HPDE6-E6E7 (cell line): Measurements from ENCODE around the gene PSME3.
A peak's percentile ranks its signal among the peaks of the same experiment; 100 is the strongest.

ENCODE experiments used
- DNase-seq: peaks from one replicate; pipeline ENCODE4 v3.0.0; 2011; ENCODE audit warnings: missing footprints; ENCODE audit errors: extremely low spot score

The PSME3 gene

GRCh38 chr17:42817866-42818265 is 15.3 kb upstream of the PSME3 start:
- no peak for DNase-seq

GRCh38 chr17:42818379-42818778 is 14.8 kb upstream of the PSME3 start:
- no peak for DNase-seq

DNA sequence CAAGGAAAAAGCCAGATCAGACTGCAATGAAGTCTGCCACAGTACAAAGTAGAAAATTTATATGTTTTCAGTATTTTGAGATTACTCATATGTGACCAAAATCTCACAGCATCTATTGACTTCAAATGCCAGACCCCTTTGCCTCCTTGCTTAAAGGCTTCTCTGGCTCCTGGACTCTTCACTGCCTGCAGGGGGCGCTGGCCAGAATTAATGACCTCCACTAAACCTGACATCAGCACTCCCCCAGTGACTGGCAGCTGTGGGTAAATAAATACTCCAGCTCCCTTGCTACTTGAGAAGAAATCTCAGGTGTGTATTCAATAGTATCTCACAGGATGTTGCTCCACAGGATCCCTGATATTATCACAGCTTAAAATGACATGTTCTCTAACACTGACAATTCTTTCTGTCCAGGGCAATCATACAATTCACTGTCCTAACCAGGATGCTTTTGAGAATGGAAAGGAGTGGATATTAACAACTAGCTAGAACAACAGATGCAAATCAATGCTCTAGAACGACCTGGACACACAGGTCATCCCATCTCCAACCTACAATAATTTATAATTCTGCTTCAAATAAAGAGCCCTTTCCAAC is 13.2 kb upstream of the PSME3 start:
- no peak for DNase-seq

DNA sequence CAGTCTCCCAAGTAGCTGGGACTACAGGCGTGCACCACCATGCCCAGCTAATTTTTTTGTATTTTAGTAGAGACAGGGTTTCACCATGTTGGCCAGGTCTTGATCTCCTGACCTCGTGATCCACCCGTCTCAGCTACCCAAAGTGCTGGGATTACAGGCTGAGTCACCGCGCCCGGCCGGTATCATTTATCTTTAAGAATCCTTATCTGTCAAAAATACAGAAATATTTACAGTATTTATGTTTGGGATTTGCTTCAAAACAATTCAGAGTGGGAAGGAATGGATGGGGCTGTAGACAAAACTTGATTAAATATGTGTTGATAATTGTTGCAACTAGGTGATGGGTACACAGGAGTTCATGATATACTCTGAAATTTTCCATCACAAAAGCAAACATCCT is 12.0 kb upstream of the PSME3 start:
- no peak for DNase-seq

GRCh38 chr17:42827472-42827871 is 5.7 kb upstream of the PSME3 start:
- no peak for DNase-seq

- DNase-seq, result no peak
Measured at GRCh38 chr17:42830971-42831370, 2.2 kb upstream of the PSME3 start.

GRCh38 chr17:42832213-42832933 is 824 bp upstream of the PSME3 start:
- no peak for DNase-seq

DNA sequence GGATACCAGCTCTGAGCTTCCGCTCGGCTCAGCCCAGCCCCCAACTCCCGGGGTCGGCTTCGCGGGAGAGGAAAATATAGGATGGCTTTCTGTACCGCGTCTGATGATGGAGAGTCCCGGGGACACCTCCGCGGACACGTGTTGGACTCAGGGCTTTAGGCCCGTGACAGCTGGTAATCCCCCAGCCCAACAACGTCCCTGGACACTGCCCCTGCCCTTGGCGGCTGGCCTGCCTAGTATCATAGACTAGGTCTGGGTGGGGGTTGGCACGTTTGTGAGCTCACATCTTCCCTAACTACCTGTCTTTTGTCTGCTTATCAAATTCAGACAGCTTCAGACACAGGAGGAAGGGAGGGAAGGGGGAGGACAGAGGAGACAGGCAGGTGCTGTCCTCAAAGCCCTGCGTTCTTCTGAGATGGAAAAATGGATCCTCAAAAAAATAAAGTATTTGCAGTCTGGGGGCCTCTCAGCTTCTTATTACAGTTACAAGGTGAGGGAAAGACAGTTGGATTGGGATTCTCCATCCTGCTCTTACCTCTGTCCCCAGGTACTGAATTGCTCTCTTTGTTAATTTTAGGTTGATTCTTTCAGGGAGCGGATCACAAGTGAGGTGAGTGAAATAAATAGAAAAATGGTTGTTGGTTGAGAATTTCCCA is 698 bp downstream of the PSME3 start:
- DNase-seq, result no peak

GRCh38 chr17:42835732-42836131 is 2.5 kb downstream of the PSME3 start:
- DNase-seq, result no peak

- DNase-seq, result no peak
Measured at GRCh38 chr17:42841975-42842685, 8.9 kb downstream of the PSME3 start.

- DNase-seq, result peak; percentile 74
Measured at GRCh38 chr17:42843358-42843934, 10.2 kb downstream of the PSME3 start.

- DNase-seq, result no peak
Measured at GRCh38 chr17:42844271-42844670, 11.1 kb downstream of the PSME3 start, which contains the start of gene AOC2. TSS of gene AOC2 (plus strand) at chr17:42844580. CDS start at chr17:42844627, 47 bp downstream.

DNA sequence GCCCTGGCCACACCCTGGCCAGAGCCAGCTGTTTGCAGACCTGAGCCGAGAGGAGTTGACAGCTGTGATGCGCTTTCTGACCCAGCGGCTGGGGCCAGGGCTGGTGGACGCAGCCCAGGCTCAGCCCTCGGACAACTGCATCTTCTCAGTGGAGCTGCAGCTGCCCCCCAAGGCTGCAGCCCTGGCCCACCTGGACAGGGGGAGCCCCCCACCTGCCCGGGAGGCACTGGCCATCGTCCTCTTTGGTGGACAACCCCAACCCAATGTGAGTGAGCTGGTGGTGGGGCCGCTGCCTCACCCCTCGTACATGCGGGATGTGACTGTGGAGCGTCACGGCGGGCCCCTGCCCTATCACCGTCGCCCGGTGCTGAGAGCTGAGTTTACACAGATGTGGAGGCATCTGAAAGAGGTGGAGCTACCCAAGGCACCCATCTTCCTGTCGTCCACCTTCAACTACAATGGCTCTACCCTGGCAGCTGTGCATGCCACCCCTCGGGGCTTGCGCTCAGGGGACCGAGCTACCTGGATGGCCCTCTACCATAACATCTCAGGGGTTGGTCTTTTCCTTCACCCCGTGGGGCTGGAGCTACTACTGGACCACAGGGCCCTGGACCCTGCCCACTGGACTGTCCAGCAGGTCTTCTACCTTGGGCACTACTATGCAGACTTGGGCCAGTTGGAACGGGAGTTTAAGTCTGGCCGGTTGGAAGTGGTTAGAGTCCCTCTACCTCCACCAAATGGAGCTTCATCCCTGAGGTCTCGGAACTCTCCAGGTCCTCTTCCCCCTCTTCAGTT is 11.8 kb downstream of the PSME3 start:
- DNase-seq, result no peak

DNA sequence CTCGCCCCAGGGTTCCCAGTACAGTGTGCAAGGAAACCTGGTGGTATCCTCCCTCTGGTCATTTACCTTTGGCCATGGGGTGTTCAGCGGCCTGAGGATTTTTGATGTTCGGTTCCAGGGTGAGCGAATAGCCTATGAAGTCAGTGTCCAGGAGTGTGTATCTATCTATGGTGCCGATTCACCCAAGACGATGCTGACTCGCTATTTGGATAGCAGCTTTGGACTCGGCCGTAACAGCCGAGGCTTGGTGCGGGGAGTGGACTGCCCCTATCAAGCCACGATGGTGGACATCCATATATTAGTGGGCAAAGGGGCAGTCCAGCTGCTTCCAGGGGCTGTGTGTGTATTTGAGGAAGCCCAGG is 12.3 kb downstream of the PSME3 start:
- no peak for DNase-seq

DNA sequence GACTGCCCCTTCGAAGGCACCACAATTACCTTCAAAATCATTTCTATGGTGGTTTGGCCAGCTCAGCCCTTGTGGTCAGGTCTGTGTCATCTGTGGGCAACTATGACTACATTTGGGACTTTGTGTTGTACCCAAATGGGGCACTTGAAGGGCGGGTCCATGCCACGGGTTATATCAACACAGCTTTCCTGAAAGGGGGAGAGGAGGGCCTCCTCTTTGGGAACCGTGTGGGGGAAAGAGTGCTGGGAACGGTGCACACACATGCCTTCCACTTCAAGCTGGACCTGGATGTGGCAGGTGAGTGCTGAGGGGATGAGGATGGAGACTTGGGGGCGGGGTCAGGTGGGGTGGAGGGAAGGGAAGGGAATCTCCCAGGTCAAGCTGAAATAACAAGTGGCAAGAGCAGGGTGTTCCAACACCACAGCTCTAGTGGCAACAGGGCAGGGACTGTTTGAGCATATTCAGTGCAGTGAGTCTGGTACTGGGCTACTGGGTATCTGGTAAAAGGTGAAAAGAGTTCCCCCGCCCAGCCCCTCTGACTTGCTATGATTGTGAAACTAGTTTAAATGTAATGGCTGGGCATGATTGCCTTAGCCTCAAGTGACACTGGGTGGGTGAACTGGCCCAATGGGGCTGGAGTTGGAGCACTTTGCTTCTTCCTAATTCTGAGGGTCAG is 12.9 kb downstream of the PSME3 start:
- no peak for DNase-seq

DNA sequence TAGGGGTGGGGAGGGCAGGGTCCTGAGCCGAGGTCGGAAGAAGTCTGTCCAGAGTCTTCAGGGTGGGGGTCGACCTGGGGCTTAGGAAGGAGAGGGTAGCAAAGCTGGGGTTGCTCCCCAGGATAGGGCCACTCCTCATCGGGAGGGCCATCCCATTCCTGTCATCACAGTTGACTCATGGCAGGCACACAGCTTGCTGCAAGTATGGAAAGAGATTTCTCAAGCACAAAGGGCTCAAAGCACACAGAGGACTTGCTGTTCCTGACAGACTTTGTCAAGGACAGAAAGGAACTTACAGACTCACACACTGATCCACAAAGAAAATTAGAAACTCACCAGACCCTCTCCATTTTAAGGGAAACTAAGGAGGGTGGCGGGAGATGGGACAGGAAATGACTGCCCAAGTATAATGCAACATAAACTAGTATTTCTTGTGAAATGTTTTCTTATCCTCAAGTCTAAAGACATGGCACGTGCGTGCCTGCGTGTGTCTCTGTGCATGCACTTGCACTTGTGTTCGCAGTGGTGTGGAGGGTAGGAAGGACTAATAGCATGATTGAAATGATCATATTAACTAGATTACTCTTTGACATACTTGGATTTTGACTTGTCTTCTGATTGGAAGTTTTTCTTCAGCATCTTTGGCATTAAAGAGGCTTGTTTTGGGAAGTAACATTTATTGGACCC is 13.5 kb downstream of the PSME3 start:
- no peak for DNase-seq

- DNase-seq, result no peak
Measured at GRCh38 chr17:42848093-42848492, 14.9 kb downstream of the PSME3 start.

- DNase-seq, result no peak
Measured at GRCh38 chr17:42849031-42849430, 15.8 kb downstream of the PSME3 start.

DNA sequence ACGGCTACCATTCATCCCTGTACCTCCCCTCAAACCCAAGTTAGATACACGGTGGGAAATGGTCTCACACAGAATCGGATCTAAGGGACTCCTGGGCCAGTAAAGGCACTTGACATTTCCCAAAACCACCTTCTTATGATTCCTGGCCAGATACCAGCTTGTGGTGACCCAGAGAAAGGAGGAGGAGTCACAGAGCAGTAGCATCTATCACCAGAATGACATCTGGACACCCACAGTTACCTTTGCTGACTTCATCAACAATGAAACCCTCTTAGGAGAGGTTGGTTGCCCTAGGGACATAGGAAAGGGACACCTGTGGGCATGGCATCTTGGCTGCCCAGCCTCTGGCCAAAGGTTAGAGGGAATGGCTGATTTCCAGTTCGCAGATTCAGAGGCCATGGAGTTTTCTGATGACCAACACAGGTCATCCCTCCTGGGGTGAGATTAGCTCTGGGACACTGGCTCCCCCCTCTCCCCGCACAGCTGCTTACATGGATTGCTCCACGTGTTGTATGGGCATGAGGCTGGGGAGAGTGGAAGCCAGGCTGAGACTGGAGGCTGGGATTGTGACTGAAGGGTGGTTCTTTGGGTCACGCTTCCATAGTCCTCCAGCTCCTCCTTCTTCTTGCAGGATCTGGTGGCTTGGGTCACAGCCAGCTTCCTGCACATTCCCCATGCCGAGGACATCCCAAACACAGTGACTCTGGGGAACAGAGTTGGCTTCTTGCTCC is 16.4 kb downstream of the PSME3 start:
- DNase-seq, result no peak
